ENCODE measurements around the gene VPS11. TPM values are rescaled to one million over a fixed set of nuclear protein-coding genes. Genes with fewer than 3 reads are reported as not detected.

Gene VPS11
- total RNA-seq, 1 donor from 2014 or later: 36.9 TPM

GRCh38 chr11:119078675-119079420 lies 11.2 kb downstream of the VPS11 start:
- DNase-seq (ENCODE audit: extremely low read depth, low read depth, low spot score): no peak

- no peak for DNase-seq (ENCODE audit: extremely low read depth, low read depth, low spot score)
These were observed 14.2 kb downstream of the VPS11 start for GRCh38 chr11:119081682-119082260.

GRCh38 chr11:119084663-119085436 lies 17.2 kb downstream of the VPS11 start, which contains the start of gene HMBS:
HMBS (plus strand) TSS chr11:119084881; CDS start chr11:119085034, 153 bp downstream.
- no peak for DNase-seq (ENCODE audit: extremely low read depth, low read depth, low spot score)

GRCh38 chr11:119085437-119085847 lies 17.8 kb downstream of the VPS11 start:
- no peak for DNase-seq (ENCODE audit: extremely low read depth, low read depth, low spot score)

- DNase-seq (ENCODE audit: extremely low read depth, low read depth, low spot score): no peak
These were observed 19.5 kb downstream of the VPS11 start for GRCh38 chr11:119087123-119087522.

- no peak for DNase-seq (ENCODE audit: extremely low read depth, low read depth, low spot score)
These were observed 20.2 kb downstream of the VPS11 start for GRCh38 chr11:119087747-119088241.

- DNase-seq (ENCODE audit: extremely low read depth, low read depth, low spot score): no peak
These were observed 20.8 kb downstream of the VPS11 start for GRCh38 chr11:119088406-119088805.

GRCh38 chr11:119089319-119089718 lies 21.7 kb downstream of the VPS11 start:
- no peak for DNase-seq (ENCODE audit: extremely low read depth, low read depth, low spot score)

- DNase-seq (ENCODE audit: extremely low read depth, low read depth, low spot score): no peak
These were observed 23.6 kb downstream of the VPS11 start for GRCh38 chr11:119091178-119091577.

GRCh38 chr11:119091966-119092879 lies 24.6 kb downstream of the VPS11 start:
- no peak for DNase-seq (ENCODE audit: extremely low read depth, low read depth, low spot score)

GRCh38 chr11:119092880-119093842 lies 25.5 kb downstream of the VPS11 start:
- no peak for DNase-seq (ENCODE audit: extremely low read depth, low read depth, low spot score)

- DNase-seq (ENCODE audit: extremely low read depth, low read depth, low spot score): no peak
These were observed 26.6 kb downstream of the VPS11 start for GRCh38 chr11:119093942-119094815.

- DNase-seq (ENCODE audit: extremely low read depth, low read depth, low spot score): no peak
These were observed 27.1 kb downstream of the VPS11 start for GRCh38 chr11:119094816-119095065.

GRCh38 chr11:119095066-119095880 lies 27.7 kb downstream of the VPS11 start:
- DNase-seq (ENCODE audit: extremely low read depth, low read depth, low spot score): peak; percentile 94

GRCh38 chr11:119099711-119100110 lies 32.1 kb downstream of the VPS11 start:
- no peak for DNase-seq (ENCODE audit: extremely low read depth, low read depth, low spot score)

GRCh38 chr11:119100246-119100970 lies 32.8 kb downstream of the VPS11 start:
- DNase-seq (ENCODE audit: extremely low read depth, low read depth, low spot score): no peak
